Activated CD8-positive, alpha-beta memory T cell treated with anti-CD3 and anti-CD28 coated beads, Interleukin-2, amount 50 U/mL, for 1 hour (primary cell): ENCODE data around the gene CNST.
"Not testable (repeated sequence)": the region's sequence is repeated elsewhere in the genome, so short reads cannot be mapped to it uniquely, and the experiment has no call there.

Experiments used
- DNase-seq: peaks from one replicate; pipeline ENCODE4 v3.0.0-alpha.2; 2020; ENCODE audit errors: extremely low read depth

Gene CNST

GRCh38 chr1:246711548-246712003 is 145.3 kb downstream of the CNST start:
- no peak for DNase-seq

GRCh38 chr1:246712428-246712827 is 146.2 kb downstream of the CNST start:
- DNase-seq: not testable (repeated sequence)
